GM12874 (cell line): Measurements from ENCODE around the gene MAX.

Source experiments
- CTCF ChIP-seq: IDR thresholded peaks from 2 replicates; pipeline ENCODE4 v1.5.1; 2011; ENCODE audit warnings: low read depth, mild to moderate bottlenecking, control low read depth, low read length, moderate library complexity; ENCODE audit not compliant: insufficient read depth

Gene MAX

GRCh38 chr14:65092349-65092748 lies 10.0 kb downstream of the MAX start:
- no peak for TF ChIP-seq CTCF

- no peak for TF ChIP-seq CTCF
These were observed 17.5 kb downstream of the MAX start for GRCh38 chr14:65084554-65085505.

- no peak for TF ChIP-seq CTCF
These were observed 19.4 kb downstream of the MAX start for GRCh38 chr14:65082930-65083329.

GRCh38 chr14:65080960-65081747 lies 21.2 kb downstream of the MAX start:
- no peak for TF ChIP-seq CTCF

GRCh38 chr14:65079768-65080167 lies 22.5 kb downstream of the MAX start:
- no peak for TF ChIP-seq CTCF

- TF ChIP-seq CTCF = no peak
These were observed 23.1 kb downstream of the MAX start for GRCh38 chr14:65079201-65079600.

- TF ChIP-seq CTCF = no peak
These were observed 25.0 kb downstream of the MAX start for GRCh38 chr14:65077318-65077717.
